ENCODE measurements around the gene MAN2B1.
A peak's percentile ranks its signal among the peaks of the same experiment; 100 is the strongest.
"Not testable (repeated sequence)": the region's sequence is repeated elsewhere in the genome, so short reads cannot be mapped to it uniquely, and the experiment has no call there.

The MAN2B1 gene

GRCh38 chr19:12666265-12667048 lies at the start of gene MAN2B1, which contains the start of gene WDR83:
Gene MAN2B1 (minus strand): TSS chr19:12666742. CDS start chr19:12666701, 41 bp downstream.
Gene WDR83 (plus strand): TSS chr19:12666807. CDS start chr19:12669791, 2,984 bp downstream.
- DNase-seq, result peak; percentile 68

GRCh38 chr19:12715929-12716328 lies 49.4 kb upstream of the MAN2B1 start:
- DNase-seq, result no peak

GRCh38 chr19:12715102-12715501 lies 48.6 kb upstream of the MAN2B1 start:
- no peak for DNase-seq

GRCh38 chr19:12713304-12713703 lies 46.8 kb upstream of the MAN2B1 start:
- DNase-seq, result not testable (repeated sequence)

GRCh38 chr19:12712077-12712476 lies 45.5 kb upstream of the MAN2B1 start:
- DNase-seq, result not testable (repeated sequence)

- no peak for DNase-seq
Observed at GRCh38 chr19:12711187-12711586, 44.6 kb upstream of the MAN2B1 start.

- no peak for DNase-seq
Observed at GRCh38 chr19:12708641-12709040, 42.1 kb upstream of the MAN2B1 start.

GRCh38 chr19:12706332-12706718 lies 39.8 kb upstream of the MAN2B1 start:
- DNase-seq, result no peak

- DNase-seq, result no peak
Observed at GRCh38 chr19:12705654-12706331, 39.3 kb upstream of the MAN2B1 start.

GRCh38 chr19:12705169-12705568 lies 38.6 kb upstream of the MAN2B1 start:
- no peak for DNase-seq

GRCh38 chr19:12703046-12703445 lies 36.5 kb upstream of the MAN2B1 start:
- no peak for DNase-seq

- no peak for DNase-seq
Observed at GRCh38 chr19:12701596-12702282, 35.2 kb upstream of the MAN2B1 start.

GRCh38 chr19:12698138-12698537 lies 31.6 kb upstream of the MAN2B1 start:
- no peak for DNase-seq

- not testable (repeated sequence) for DNase-seq
Observed at GRCh38 chr19:12697425-12697824, 30.9 kb upstream of the MAN2B1 start.

- peak; percentile 85 for DNase-seq
Observed at GRCh38 chr19:12696366-12697335, 30.1 kb upstream of the MAN2B1 start, which contains the start of gene FBXW9. Gene FBXW9 (minus strand): TSS chr19:12696631. CDS start chr19:12696581, 50 bp downstream.

- DNase-seq, result no peak
Observed at GRCh38 chr19:12695997-12696365, 29.4 kb upstream of the MAN2B1 start.

- DNase-seq, result no peak
Observed at GRCh38 chr19:12695514-12695913, 29.0 kb upstream of the MAN2B1 start.

GRCh38 chr19:12695096-12695495 lies 28.6 kb upstream of the MAN2B1 start:
- DNase-seq, result no peak

- DNase-seq, result no peak
Observed at GRCh38 chr19:12694641-12695040, 28.1 kb upstream of the MAN2B1 start.

- no peak for DNase-seq
Observed at GRCh38 chr19:12692960-12693359, 26.4 kb upstream of the MAN2B1 start.

GRCh38 chr19:12689581-12690216 lies 23.2 kb upstream of the MAN2B1 start:
- DNase-seq, result no peak

- no peak for DNase-seq
Observed at GRCh38 chr19:12689012-12689411, 22.5 kb upstream of the MAN2B1 start.
